ENCODE data around the gene RNF2.
A peak's percentile ranks its signal among the peaks of the same experiment; 100 is the strongest.
"Not testable (repeated sequence)": the region's sequence is repeated elsewhere in the genome, so short reads cannot be mapped to it uniquely, and the experiment has no call there.

Gene RNF2

DNA sequence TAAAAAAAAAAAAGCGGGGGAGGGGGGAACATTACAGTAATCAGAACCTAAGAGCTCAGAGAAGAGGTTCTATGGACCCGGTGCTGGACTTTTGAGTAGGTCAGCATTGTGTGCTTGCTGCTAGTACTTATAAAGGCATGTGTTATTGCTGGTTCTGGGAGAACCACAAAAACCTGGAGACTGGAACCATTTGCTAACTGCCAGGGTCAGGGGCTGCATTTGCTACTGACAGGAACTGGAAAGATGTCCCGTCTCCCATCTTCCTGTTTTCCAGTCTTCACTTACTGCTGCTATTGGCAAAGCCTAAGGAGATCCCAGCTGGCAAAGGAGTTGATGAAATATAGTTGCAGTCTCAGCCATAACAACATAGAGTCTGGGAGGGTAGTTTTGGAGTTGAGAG lies 4.3 kb downstream of the RNF2 start:
- no peak for DNase-seq (ENCODE audit: low read depth, low spot score)

- no peak for DNase-seq (ENCODE audit: low read depth, low spot score)
These were observed 5.6 kb downstream of the RNF2 start for GRCh38 chr1:185050823-185051451.

- DNase-seq (ENCODE audit: low read depth, low spot score), result no peak
These were observed 7.8 kb downstream of the RNF2 start for GRCh38 chr1:185053204-185053603.

- DNase-seq (ENCODE audit: low read depth, low spot score), result peak; percentile 49
These were observed 9.2 kb downstream of the RNF2 start for GRCh38 chr1:185054365-185055060.

DNA sequence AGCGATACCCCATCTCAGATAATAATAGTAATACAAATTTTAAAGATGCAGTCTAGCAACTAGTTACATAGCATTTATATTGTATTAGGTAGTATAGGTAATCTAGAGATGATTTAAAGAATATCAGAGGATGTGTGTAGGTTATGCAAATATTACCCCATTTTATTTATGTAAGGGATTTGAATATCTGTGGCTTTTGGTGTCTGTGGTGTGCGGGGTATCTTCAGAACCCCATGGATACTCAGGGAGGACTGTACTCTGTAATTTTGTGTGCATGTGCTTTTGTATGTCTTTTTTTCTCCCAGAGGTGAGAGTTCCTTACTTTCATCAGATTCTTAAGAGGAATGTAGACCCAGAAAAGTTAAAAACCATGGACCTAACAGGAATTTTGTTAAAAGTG lies 12.8 kb downstream of the RNF2 start:
- no peak for DNase-seq (ENCODE audit: low read depth, low spot score)

GRCh38 chr1:185058876-185059275 lies 13.5 kb downstream of the RNF2 start:
- DNase-seq (ENCODE audit: low read depth, low spot score), result no peak

DNA sequence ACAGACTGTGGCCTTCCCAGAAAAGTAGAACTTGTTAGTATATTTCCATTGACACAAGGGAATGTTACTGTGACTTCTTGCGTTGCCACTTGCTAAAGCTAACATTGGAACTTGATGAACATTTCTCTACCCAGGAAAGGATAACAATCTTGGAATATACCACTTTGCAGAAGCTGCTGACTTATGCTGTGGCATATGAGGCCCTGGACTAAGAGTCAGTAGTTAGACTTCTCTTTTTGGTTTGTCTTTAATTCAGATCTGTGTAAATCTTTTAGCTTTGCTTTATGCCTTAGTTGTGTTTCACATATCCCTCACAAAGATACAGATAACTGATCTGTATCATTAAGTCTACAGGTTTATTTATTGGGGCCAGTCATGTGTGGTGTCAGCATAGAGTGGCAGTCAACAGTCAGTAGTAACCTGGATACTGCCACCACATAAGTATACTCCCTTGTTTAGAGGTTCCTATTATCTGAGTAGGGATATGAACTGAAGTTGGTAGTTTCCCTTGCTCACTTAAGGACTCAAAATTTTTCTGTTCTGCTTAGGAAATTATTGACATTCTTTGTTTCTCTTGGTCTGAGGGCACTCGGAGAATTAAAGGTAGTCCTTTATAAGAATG lies 14.7 kb downstream of the RNF2 start:
- no peak for DNase-seq (ENCODE audit: low read depth, low spot score)

DNA sequence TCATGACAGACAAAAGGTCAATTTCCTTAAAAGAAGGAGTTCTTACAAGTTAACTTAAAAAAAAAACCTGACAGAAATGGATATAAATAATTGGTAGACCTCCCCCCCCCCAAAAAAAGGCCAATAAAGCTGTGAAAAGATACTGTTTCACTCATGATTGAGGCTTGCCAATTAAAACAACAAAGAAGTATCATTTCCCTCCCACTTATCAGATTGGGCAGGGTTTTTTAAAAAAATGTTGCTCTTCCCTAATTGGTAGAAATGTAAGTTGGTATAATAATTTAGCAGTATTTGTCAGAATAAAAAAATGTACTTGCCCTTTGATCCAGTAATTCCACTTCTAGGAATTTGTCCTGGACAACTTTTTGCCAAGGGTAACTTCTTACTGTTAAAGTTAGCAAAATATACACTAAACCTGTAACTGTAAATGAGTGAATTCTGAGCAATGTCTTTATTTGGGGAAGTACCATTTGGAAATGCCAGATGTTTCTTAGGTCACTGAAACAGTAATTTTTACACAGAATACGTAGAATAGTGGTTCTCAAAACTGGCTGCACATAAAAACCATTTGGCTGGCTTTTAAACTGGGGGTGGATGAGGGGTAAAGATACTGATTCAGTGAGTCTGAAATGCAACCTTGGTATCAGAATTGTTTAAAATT lies 17.5 kb downstream of the RNF2 start:
- DNase-seq (ENCODE audit: low read depth, low spot score), result no peak

DNA sequence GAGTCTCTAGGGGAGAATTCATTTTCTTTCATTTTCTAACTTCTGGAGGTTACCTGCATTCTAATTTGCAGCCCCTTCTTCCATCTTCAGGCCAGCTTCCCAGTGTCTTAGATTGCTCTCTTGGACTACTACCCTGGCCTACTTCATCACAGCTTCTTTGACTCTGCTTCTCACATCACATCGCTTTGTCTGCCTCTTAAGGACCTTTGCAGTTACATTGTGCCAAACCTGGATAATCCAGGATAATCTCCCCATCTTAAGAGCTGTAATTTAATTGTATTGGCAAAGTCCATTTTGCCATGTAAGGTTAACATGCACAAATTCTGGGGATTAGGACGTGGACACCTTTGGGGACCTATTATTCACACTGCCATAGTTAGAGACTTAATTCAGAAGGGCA lies 18.4 kb downstream of the RNF2 start:
- no peak for DNase-seq (ENCODE audit: low read depth, low spot score)

GRCh38 chr1:185065006-185065405 lies 19.6 kb downstream of the RNF2 start:
- not testable (repeated sequence) for DNase-seq (ENCODE audit: low read depth, low spot score)

- no peak for DNase-seq (ENCODE audit: low read depth, low spot score)
These were observed 20.8 kb downstream of the RNF2 start for GRCh38 chr1:185066181-185066580.

GRCh38 chr1:185068341-185068740 lies 23.0 kb downstream of the RNF2 start:
- DNase-seq (ENCODE audit: low read depth, low spot score), result no peak

- no peak for DNase-seq (ENCODE audit: low read depth, low spot score)
These were observed 23.9 kb downstream of the RNF2 start for GRCh38 chr1:185069202-185069772.

GRCh38 chr1:185070051-185070450 lies 24.7 kb downstream of the RNF2 start:
- DNase-seq (ENCODE audit: low read depth, low spot score), result no peak

- peak; percentile 6 for DNase-seq (ENCODE audit: low read depth, low spot score)
These were observed 28.4 kb downstream of the RNF2 start for GRCh38 chr1:185073725-185074124.

DNA sequence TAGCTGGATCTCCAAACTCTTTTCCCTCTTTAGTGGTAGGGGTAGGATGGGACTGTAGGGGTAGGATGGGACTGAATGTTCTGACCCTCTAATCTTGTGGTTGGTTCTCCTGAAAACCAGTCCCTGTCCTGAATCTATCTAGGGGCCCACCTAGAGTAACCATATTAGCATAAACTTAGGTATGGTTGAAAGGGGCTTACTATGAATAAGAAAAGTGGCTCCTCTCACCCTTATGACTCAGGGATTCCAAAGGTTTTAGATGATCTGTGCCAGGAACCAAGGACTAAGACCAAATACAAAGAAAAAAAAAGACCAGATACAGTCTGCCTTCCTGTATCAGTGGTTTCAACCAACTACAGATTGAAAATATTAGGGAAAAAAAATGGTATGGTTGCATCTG lies 28.9 kb downstream of the RNF2 start:
- DNase-seq (ENCODE audit: low read depth, low spot score), result peak; percentile 4

DNA sequence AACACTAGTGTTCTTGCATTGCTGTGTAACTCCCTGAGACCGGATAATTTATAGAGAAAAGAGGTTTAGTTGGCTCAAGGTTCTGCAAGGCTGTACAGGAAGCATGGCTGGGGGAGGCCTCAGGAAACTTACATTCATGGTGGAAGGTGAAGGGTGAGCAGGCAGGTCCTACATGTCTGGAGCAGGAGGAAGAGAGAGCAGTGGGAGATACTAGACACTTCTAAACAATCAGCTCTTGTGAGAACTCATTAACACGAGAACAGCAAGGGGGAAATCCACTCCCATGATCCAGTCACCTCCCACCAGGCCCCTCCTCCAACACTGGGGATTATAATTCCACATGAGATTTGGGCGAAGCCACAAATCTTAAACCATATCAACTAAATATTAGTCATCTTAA lies 30.1 kb downstream of the RNF2 start:
- DNase-seq (ENCODE audit: low read depth, low spot score), result no peak

DNA sequence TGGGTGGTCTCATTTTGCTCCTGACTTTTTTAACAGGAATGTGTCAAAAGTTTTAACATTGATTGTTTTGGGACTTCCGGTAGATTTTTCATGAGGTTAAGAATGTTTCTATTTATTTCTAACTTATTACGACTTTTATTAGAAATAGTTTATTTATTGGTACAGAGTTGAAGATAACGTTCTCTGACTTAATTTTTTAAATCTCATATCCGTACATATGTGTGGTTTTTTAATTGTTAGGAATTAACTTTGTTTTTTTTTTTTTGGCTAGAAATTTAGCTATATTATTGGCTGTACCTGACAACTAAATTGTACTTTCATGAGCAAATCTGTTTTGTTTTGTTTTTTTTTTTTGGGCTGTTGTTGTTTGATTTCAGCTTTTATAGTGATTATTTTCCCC lies 32.0 kb downstream of the RNF2 start:
- DNase-seq (ENCODE audit: low read depth, low spot score), result no peak

DNA sequence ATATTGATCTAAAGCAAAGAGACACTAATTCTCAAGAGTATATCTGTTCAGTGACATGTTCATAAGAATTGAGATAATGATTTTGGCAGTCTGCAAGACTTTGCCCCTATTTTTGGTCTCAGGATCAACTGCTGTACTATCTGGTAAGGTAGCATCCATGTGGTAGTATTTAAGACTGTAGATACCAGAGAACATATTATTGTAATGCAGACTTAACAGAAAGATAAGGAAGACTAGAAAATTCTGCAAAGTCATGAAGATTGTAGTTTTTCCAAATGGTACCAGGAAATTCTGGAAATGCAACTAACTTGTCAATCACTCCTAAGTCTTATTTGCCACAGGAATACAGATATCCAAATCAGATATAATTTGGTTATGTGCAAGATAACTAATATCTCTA lies 35.1 kb downstream of the RNF2 start:
- DNase-seq (ENCODE audit: low read depth, low spot score), result no peak

- DNase-seq (ENCODE audit: low read depth, low spot score), result no peak
These were observed 38.5 kb downstream of the RNF2 start for GRCh38 chr1:185083818-185084217.

GRCh38 chr1:185087101-185087500 lies 41.7 kb downstream of the RNF2 start:
- DNase-seq (ENCODE audit: low read depth, low spot score), result no peak

- DNase-seq (ENCODE audit: low read depth, low spot score), result no peak
These were observed 42.4 kb downstream of the RNF2 start for GRCh38 chr1:185087746-185088145.
